Epithelial cell of proximal tubule (primary cell): ENCODE results near the gene AFTPH. TPM values are rescaled to one million over a fixed set of nuclear protein-coding genes. Genes with fewer than 3 reads are reported as not detected.

ENCODE experiments used
- DNase-seq: peaks from one replicate; pipeline ENCODE4 v3.0.0-alpha.2; 2011; ENCODE audit warnings: low read depth
- H3K4me3 ChIP-seq: 2 replicates; pipeline ENCODE4 v1.5.1; 2011; ENCODE audit warnings: low read depth, mild to moderate bottlenecking, low read length
- CTCF ChIP-seq: conservative IDR thresholded peaks from 2 replicates; pipeline ENCODE4 v1.5.1; 2012; ENCODE audit warnings: low read depth, mild to moderate bottlenecking, low read length
- total RNA-seq: library from RNA; depleted of rRNA; stranded (reverse); fragments of >200 nt; gene quantifications from 2 replicates; pipeline ENCODE4 v1.2.3, GENCODE V29; 2015

Gene AFTPH
- total RNA-seq, 1 donor from 2014 or later, result 12.1 TPM

DNA sequence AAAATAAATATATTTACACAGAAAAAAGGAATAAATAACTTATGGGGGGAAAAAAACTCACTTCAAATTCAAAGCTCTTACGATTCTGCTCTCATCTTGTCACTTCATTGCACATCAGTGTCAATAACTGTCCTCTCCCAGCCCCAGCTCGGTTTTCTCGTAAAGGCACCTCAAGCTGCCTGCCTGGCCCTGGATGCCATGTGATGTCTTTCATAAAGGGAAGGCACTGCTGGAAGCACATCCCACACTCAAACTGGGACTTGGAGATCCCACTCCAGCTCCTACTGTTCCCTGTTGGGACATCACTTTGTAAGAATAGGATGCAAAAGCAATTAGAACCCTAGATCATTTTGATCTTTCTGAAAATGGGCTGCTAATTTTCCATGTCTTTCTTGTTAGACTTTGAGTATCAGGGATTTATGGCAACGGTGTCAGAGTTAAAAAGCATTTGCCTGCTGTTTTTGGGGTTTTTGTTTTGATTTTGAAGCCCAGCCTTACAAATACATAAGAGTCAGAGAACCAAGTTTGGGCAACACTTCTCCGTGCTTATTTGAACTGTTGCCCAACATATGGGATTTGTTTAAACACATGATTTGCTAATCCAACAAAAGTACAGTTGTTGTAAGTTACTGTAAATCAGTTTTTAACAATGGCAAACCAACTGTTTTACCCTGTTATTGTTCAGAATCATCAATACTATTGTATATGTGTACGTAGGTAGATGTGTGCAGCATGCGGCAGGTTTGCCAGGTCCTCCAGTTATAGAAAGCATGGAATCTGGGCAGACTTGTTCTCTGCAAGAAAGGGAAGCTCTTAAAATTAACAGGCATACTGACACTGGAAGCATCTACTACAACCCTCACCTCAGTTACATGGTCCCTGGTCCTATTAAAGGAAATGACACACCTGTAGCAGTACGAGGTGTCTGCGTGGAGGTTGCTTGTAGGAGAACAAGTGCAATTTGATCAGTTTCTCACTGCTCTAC, 109.0 kb downstream of the AFTPH start:
- no peak overlapping the region for H3K4me3 ChIP-seq
- no peak for DNase-seq
- TF ChIP-seq CTCF, result no peak

GRCh38 chr2:64634345-64635267, 110.5 kb downstream of the AFTPH start:
- no peak for TF ChIP-seq CTCF
- no peak for DNase-seq

DNA sequence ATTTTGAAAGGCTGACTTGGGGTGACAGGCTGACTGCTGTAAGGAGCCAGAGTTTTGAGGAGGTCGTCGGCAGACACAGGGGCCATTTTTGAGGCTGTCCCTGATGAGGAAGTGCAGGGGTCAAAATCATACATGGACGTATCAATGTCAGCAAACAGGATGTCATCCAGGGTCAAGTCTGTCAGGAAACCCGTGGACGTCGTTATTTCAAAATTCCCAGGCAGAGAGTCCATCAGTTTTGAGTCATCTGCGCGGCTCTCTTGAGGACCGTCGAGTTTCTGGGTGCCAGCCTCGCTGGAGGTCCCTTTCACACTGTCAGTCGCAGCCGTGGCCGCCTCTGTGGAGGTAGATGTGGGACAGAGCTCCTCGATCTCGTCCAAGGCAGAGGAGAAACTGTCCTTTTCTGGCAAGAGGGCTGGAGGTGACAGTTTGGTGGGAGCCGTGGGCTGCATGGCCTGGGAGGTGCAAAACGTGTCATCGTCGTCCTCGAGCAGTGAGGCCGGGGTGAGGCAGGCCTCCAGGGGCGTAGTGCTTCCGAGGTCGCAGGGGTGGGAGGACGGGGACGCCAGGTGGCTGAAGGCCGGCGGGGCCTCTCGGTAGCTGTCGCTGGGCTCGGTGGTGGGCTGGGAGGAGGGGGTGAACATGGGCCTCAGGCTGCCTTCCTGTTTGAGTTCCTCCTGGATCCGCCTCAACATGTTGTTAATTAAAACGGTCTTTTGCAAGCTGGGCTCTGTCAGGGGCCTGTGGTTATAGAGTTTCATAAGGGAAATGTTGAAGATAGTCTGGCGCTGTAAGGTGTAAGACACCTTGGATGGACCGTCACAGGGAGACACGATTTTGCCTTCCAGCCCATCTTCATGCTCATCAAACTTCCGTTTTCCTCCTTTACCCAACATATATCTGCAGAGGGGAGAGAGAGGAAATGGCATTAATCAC, 112.1 kb downstream of the AFTPH start:
- DNase-seq, result no peak
- no peak for TF ChIP-seq CTCF
- H3K4me3 ChIP-seq, result no peak overlapping the region

More at GRCh38 chr2:64634345-64635267, 110.5 kb downstream of the AFTPH start:
- H3K4me3 ChIP-seq, result no peak overlapping the region

GRCh38 chr2:64637000-64637635, 113.0 kb downstream of the AFTPH start:
- no peak for DNase-seq
- H3K4me3 ChIP-seq, result no peak overlapping the region
- TF ChIP-seq CTCF, result no peak

DNA sequence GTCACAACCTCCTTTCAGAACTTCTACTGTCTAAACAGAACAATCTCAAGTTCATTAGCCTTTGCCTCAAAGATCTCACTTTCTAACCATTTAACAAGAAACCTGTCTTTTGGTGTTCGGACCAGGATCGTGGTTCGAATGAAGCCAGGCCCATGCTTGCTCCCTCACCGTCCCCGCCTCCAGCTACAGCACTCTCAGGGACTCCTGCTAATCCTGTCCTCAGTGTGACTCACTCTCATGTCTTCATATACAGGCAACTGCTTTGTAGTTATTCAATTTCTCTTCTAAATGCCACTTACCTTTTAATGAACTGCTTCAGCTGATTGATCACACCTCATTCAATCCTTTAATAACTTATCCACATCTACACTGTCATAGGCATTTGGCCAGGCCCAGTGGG, 113.8 kb downstream of the AFTPH start:
- H3K4me3 ChIP-seq, result no peak overlapping the region
- no peak for TF ChIP-seq CTCF

More for the DNA sequence above, 113.8 kb downstream of the AFTPH start:
- no peak for DNase-seq
